Neuronal stem cell (in vitro differentiated cells): ENCODE results near the gene CCDC54.

Experiments used
- DNase-seq: peaks from one replicate; pipeline ENCODE4 v3.0.0-alpha.2; 2013; ENCODE audit warnings: low spot score
- H2AFZ ChIP-seq: one replicate; pipeline ENCODE4 v1.6.1; 2013; ENCODE audit warnings: mild to moderate bottlenecking, low read length, inconsistent platforms
- H2AK5ac ChIP-seq: 2 replicates; pipeline ENCODE4 v1.6.1; 2013; ENCODE audit warnings: low read depth, mild to moderate bottlenecking, inconsistent platforms, low read length, moderate library complexity, mixed read lengths
- H2BK120ac ChIP-seq: 2 replicates; pipeline ENCODE4 v1.6.1; 2013; ENCODE audit warnings: low read depth, mild to moderate bottlenecking, inconsistent platforms, low read length, moderate library complexity, mixed read lengths
- H2BK12ac ChIP-seq: one replicate; pipeline ENCODE4 v1.6.1; 2013; ENCODE audit warnings: low read length, inconsistent platforms
- H2BK15ac ChIP-seq: 2 replicates; pipeline ENCODE4 v1.6.1; 2013; ENCODE audit warnings: mild to moderate bottlenecking, low read length, inconsistent platforms, mixed read lengths
- H2BK5ac ChIP-seq: one replicate; pipeline ENCODE4 v1.6.1; 2013; ENCODE audit warnings: inconsistent platforms, mild to moderate bottlenecking, low read length, moderate library complexity
- H3K14ac ChIP-seq: one replicate; pipeline ENCODE4 v1.6.1; 2013; ENCODE audit warnings: low read length, inconsistent platforms
- H3K18ac ChIP-seq: 2 replicates; pipeline ENCODE4 v1.6.1; 2013; ENCODE audit warnings: low read length, inconsistent platforms
- H3K23ac ChIP-seq: 2 replicates; pipeline ENCODE4 v1.6.1; 2013; ENCODE audit warnings: low read depth, mild to moderate bottlenecking, mixed read lengths, low read length, inconsistent platforms; ENCODE audit not compliant: poor library complexity
- H3K27ac ChIP-seq: replicated peaks from 3 replicates; pipeline ENCODE4 v1.5.1; 2013; ENCODE audit warnings: low read length, inconsistent platforms
- H3K27me3 ChIP-seq, 3 experiments: 2 replicates each; pipeline ENCODE4 v1.6.1; 2013; ENCODE audit warnings: low read length in 3 of 3, mild to moderate bottlenecking in 2 of 3, inconsistent platforms in 1 of 3, low read depth in 1 of 3, mixed read lengths in 1 of 3, moderate library complexity in 1 of 3; ENCODE audit not compliant: control insufficient read depth in 3 of 3, insufficient read depth in 3 of 3
- H3K36me3 ChIP-seq, 2 donors: replicated peaks in 1 of 2; 2 replicates each; pipeline ENCODE4 v1.6.1; 2013; ENCODE audit warnings: low read length in 2 of 2; ENCODE audit not compliant: control insufficient read depth in 2 of 2, insufficient read depth in 2 of 2
- H3K4ac ChIP-seq: 2 replicates; pipeline ENCODE4 v1.6.1; 2013; ENCODE audit warnings: inconsistent platforms, mild to moderate bottlenecking, low read length, moderate library complexity
- H3K4me1 ChIP-seq, 2 donors: 1 replicate in 1 of 2; 2 replicates in 1 of 2; pipeline ENCODE4 v1.6.1; 2013; ENCODE audit warnings: low read length in 2 of 2, low read depth in 1 of 2; ENCODE audit not compliant: control insufficient read depth in 2 of 2, insufficient read depth in 1 of 2
- H3K4me2 ChIP-seq: one replicate; pipeline ENCODE4 v1.6.1; 2013; ENCODE audit warnings: mild to moderate bottlenecking, low read length, inconsistent platforms; ENCODE audit not compliant: insufficient read depth, poor library complexity, severe bottlenecking
- H3K4me3 ChIP-seq, 2 donors: 2 replicates each; pipeline ENCODE4 v1.5.1; 2013; ENCODE audit warnings: low read length in 2 of 2, mild to moderate bottlenecking in 2 of 2, inconsistent platforms in 1 of 2, moderate library complexity in 1 of 2
- H3K79me1 ChIP-seq: one replicate; pipeline ENCODE4 v1.6.1; 2013; ENCODE audit warnings: low read depth, mild to moderate bottlenecking, inconsistent platforms, low read length, moderate library complexity
- H3K9ac ChIP-seq: one replicate; pipeline ENCODE4 v1.6.1; 2013; ENCODE audit warnings: mild to moderate bottlenecking, low read depth, low read length, inconsistent platforms; ENCODE audit not compliant: poor library complexity
- H3K9me3 ChIP-seq, 2 donors: replicated peaks in 1 of 2; 2 replicates each; pipeline versions ENCODE3 to v1.6.1; 2013; ENCODE audit warnings: low read length in 2 of 2, mild to moderate bottlenecking in 2 of 2, inconsistent platforms in 1 of 2, low read depth in 1 of 2, mixed read lengths in 1 of 2, moderate library complexity in 1 of 2; ENCODE audit not compliant: control insufficient read depth in 2 of 2, insufficient read depth in 1 of 2
- H4K8ac ChIP-seq: one replicate; pipeline ENCODE4 v1.6.1; 2013; ENCODE audit warnings: low read depth, mild to moderate bottlenecking, inconsistent platforms, low read length, moderate library complexity
- H4K91ac ChIP-seq: one replicate; pipeline ENCODE4 v1.6.1; 2013; ENCODE audit warnings: low read length, low read depth, mild to moderate bottlenecking, inconsistent platforms; ENCODE audit not compliant: poor library complexity
- WGBS, 2 donors: extraction: QIAGEN DNeasy Blood & Tissue Kit; methylation state at CpG; one replicate each; pipeline ENCODE4 v1.1.7; 2013; ENCODE audit warnings: missing lambda C conversion rate in 2 of 2, mixed read lengths in 1 of 2; ENCODE audit not compliant: insufficient read length in 2 of 2, insufficient replicate concordance in 1 of 2; ENCODE audit errors: extremely low coverage in 2 of 2; 5-methylcytosine and 5-hydroxymethylcytosine counted together

Gene CCDC54

GRCh38 chr3:107410606-107411005, 33.4 kb downstream of the CCDC54 start:
- no peak overlapping the region for H2AK5ac ChIP-seq
- DNase-seq = no peak
- H3K9ac ChIP-seq = no peak overlapping the region
- H2AFZ ChIP-seq = no peak overlapping the region
- H2BK5ac ChIP-seq = no peak overlapping the region
- H3K14ac ChIP-seq = no peak overlapping the region
- no peak overlapping the region for H3K4me3 ChIP-seq
- H3K4me1 ChIP-seq = no peaks in the 10 kb centered on the region
- H3K4me2 ChIP-seq = no peak overlapping the region
- H4K91ac ChIP-seq = no peak overlapping the region
- H3K18ac ChIP-seq = no peak overlapping the region
- no peaks in the 10 kb centered on the region for H3K36me3 ChIP-seq
- no peaks in the 10 kb centered on the region for H3K27me3 ChIP-seq
- H4K8ac ChIP-seq = no peak overlapping the region
- no peak overlapping the region for H2BK15ac ChIP-seq
- no peak overlapping the region for H2BK12ac ChIP-seq
- H3K23ac ChIP-seq = no peak overlapping the region
- H2BK120ac ChIP-seq = no peak overlapping the region
- no peak overlapping the region for H3K4ac ChIP-seq
- no CpG with 5 or more reads among the region's 1 CpG for WGBS, 2 donors
- H3K27ac ChIP-seq = no peak overlapping the region
- peaks cover 2% of the 10 kb centered on the region for H3K79me1 ChIP-seq
- peaks cover 6 to 11% of the 10 kb centered on the region in 2 donors for H3K9me3 ChIP-seq

- no peak overlapping the region for H3K18ac ChIP-seq
- H3K27me3 ChIP-seq = no peaks in the 10 kb centered on the region
- H3K27ac ChIP-seq = no peak overlapping the region
- H2AFZ ChIP-seq = no peak overlapping the region
- no peak overlapping the region for H3K9ac ChIP-seq
- H3K23ac ChIP-seq = no peak overlapping the region
- no peak overlapping the region for H2BK15ac ChIP-seq
- H3K9me3 ChIP-seq = peaks cover 6 to 11% of the 10 kb centered on the region in 2 donors
- H3K4me2 ChIP-seq = no peak overlapping the region
- no peaks in the 10 kb centered on the region for H3K4me1 ChIP-seq
- H3K79me1 ChIP-seq = peaks cover 2% of the 10 kb centered on the region
- no peak overlapping the region for H3K4me3 ChIP-seq
- H2BK12ac ChIP-seq = no peak overlapping the region
- H2BK5ac ChIP-seq = no peak overlapping the region
- no peak overlapping the region for H4K91ac ChIP-seq
- no peak overlapping the region for H4K8ac ChIP-seq
- no peak overlapping the region for H3K14ac ChIP-seq
- no peak overlapping the region for H3K4ac ChIP-seq
- H2BK120ac ChIP-seq = no peak overlapping the region
- DNase-seq = no peak
- no peak overlapping the region for H2AK5ac ChIP-seq
- no peaks in the 10 kb centered on the region for H3K36me3 ChIP-seq
Measured at GRCh38 chr3:107411056-107411455, 33.8 kb downstream of the CCDC54 start.

GRCh38 chr3:107411779-107412178, 34.5 kb downstream of the CCDC54 start:
- no peak overlapping the region for H2AFZ ChIP-seq
- H3K27ac ChIP-seq = no peak overlapping the region
- peaks cover 6 to 11% of the 10 kb centered on the region in 2 donors for H3K9me3 ChIP-seq
- H3K4me3 ChIP-seq = no peak overlapping the region
- H3K27me3 ChIP-seq = no peaks in the 10 kb centered on the region
- H4K91ac ChIP-seq = no peak overlapping the region
- no peaks in the 10 kb centered on the region for H3K36me3 ChIP-seq
- WGBS, 2 donors = no CpG with 5 or more reads among the region's 2 CpGs
- no peak overlapping the region for H3K18ac ChIP-seq
- H2AK5ac ChIP-seq = no peak overlapping the region
- H2BK120ac ChIP-seq = no peak overlapping the region
- no peak overlapping the region for H3K4ac ChIP-seq
- peaks cover 2% of the 10 kb centered on the region for H3K79me1 ChIP-seq
- H2BK5ac ChIP-seq = no peak overlapping the region
- DNase-seq = no peak
- no peak overlapping the region for H4K8ac ChIP-seq
- H3K4me1 ChIP-seq = no peaks in the 10 kb centered on the region
- no peak overlapping the region for H2BK12ac ChIP-seq
- H3K14ac ChIP-seq = no peak overlapping the region
- H3K9ac ChIP-seq = no peak overlapping the region
- H3K4me2 ChIP-seq = no peak overlapping the region
- no peak overlapping the region for H3K23ac ChIP-seq
- H2BK15ac ChIP-seq = no peak overlapping the region

DNA sequence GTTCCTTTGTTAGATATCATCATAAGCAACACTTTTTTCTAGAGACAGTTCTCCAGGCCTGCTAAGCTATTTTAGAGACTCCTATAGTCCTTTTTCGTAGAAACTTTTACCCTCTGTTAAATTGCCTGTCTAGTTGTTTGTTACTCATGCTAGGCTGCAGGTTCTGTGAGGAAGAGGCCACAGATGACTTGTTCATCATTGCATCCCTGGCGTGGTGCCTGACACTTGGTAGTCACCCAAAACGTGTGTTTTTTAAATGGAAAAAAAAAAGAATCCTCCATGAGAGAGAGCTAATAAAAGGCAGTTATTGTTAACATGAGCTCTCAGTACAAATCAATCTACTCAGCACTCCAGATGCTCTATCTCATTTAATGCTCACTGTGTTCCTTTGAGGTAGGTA, 35.1 kb downstream of the CCDC54 start:
- Histone ChIP-seq H3K27me3 (no peaks in the 10 kb centered on the region), H2BK120ac (no peak overlapping the region), H3K9me3 (peaks cover 6 to 11% of the 10 kb centered on the region in 2 donors), H2AK5ac (no peak overlapping the region), H4K91ac (no peak overlapping the region), H3K4me3 (no peak overlapping the region), H3K14ac (no peak overlapping the region), H2BK5ac (no peak overlapping the region), H3K9ac (no peak overlapping the region), H2AFZ (no peak overlapping the region), H3K18ac (no peak overlapping the region), H3K4me1 (no peaks in the 10 kb centered on the region), H3K36me3 (no peaks in the 10 kb centered on the region), H3K23ac (no peak overlapping the region), H2BK15ac (no peak overlapping the region), H2BK12ac (no peak overlapping the region), H3K79me1 (peaks cover 2% of the 10 kb centered on the region), H3K4ac (no peak overlapping the region), H4K8ac (no peak overlapping the region), H3K27ac (no peak overlapping the region), H3K4me2 (no peak overlapping the region)
- no peak for DNase-seq
- no CpG with 5 or more reads among the region's 3 CpGs for WGBS, 2 donors
